ENCODE data around the gene DEDD2. TPM values are rescaled to one million over a fixed set of nuclear protein-coding genes. Genes with fewer than 3 reads are reported as not detected.

DEDD2 gene
- polyA plus RNA-seq, 1 of the 3 experiments (the other 2 are of a cell fraction), result 30.2 TPM

DNA sequence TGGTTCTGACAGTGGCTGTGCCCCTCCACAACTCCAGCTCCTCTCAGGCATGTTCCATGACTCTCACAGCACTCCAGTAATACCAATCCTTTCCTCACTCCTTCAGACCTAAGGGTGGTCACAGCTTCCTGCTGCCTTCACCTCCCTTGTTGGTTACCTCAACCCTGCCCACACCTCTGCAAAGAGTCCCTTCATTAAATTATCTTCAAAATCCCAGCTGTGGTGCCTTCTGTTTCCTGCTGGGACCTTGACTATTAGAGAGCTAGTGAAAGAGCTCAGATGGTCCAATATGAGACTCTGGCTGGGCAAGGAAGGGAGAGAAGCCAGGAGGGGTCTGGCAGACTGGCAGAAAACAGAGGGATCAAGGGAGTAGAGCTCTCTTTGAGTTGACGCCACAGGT, 26.1 kb downstream of the DEDD2 start:
- TF ChIP-seq MEF2A (IDR thresholded peaks at IDR 0.05; ENCODE audit: borderline replicate concordance, low read depth) (no peak), NRF1 (IDR thresholded peaks at IDR 0.05; ENCODE audit: low read depth, low read length) (no peak), JUND (IDR thresholded peaks at IDR 0.05) (no peak), TAF1 (IDR thresholded peaks at IDR 0.05; ENCODE audit: borderline replicate concordance, low read depth, low read length) (no peak), ELF1 (IDR thresholded peaks at IDR 0.05) (no peak), YY1 (IDR thresholded peaks at IDR 0.05; ENCODE audit: low read depth) (no peak), TCF12 (IDR thresholded peaks at IDR 0.05) (no peak), EP300 (IDR thresholded peaks at IDR 0.05; ENCODE audit: borderline replicate concordance in 1 of 2, low read depth in 1 of 2, low read length in 1 of 2) (no peak), GATA2 (CRISPR knock-in tag; IDR thresholded peaks at IDR 0.05) (no peak)
- TF ChIP-seq, protein P1, sequence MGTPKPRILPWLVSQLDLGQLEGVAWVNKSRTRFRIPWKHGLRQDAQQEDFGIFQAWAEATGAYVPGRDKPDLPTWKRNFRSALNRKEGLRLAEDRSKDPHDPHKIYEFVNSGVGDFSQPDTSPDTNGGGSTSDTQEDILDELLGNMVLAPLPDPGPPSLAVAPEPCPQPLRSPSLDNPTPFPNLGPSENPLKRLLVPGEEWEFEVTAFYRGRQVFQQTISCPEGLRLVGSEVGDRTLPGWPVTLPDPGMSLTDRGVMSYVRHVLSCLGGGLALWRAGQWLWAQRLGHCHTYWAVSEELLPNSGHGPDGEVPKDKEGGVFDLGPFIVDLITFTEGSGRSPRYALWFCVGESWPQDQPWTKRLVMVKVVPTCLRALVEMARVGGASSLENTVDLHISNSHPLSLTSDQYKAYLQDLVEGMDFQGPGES (IDR thresholded peaks at IDR 0.05; ENCODE audit: low read depth, low read length), result no peak
- TF ChIP-seq, protein P2, sequence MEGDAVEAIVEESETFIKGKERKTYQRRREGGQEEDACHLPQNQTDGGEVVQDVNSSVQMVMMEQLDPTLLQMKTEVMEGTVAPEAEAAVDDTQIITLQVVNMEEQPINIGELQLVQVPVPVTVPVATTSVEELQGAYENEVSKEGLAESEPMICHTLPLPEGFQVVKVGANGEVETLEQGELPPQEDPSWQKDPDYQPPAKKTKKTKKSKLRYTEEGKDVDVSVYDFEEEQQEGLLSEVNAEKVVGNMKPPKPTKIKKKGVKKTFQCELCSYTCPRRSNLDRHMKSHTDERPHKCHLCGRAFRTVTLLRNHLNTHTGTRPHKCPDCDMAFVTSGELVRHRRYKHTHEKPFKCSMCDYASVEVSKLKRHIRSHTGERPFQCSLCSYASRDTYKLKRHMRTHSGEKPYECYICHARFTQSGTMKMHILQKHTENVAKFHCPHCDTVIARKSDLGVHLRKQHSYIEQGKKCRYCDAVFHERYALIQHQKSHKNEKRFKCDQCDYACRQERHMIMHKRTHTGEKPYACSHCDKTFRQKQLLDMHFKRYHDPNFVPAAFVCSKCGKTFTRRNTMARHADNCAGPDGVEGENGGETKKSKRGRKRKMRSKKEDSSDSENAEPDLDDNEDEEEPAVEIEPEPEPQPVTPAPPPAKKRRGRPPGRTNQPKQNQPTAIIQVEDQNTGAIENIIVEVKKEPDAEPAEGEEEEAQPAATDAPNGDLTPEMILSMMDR (IDR thresholded peaks at IDR 0.05), result no peak
- TF ChIP-seq, protein P3, sequence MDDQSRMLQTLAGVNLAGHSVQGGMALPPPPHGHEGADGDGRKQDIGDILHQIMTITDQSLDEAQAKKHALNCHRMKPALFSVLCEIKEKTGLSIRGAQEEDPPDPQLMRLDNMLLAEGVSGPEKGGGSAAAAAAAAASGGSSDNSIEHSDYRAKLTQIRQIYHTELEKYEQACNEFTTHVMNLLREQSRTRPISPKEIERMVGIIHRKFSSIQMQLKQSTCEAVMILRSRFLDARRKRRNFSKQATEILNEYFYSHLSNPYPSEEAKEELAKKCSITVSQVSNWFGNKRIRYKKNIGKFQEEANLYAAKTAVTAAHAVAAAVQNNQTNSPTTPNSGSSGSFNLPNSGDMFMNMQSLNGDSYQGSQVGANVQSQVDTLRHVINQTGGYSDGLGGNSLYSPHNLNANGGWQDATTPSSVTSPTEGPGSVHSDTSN (IDR thresholded peaks at IDR 0.05), result no peak
- ChIA-PET CTCF (interaction anchor here (0.8 to 1.7 kb wide), 4 partner anchors 58 to 88 kb away, joined by 3 to 8 read pairs (median 5); partner anchors contain the start of gene POU2F2), POLR2A (interaction anchor here (0.6 kb wide), 1 partner anchor 82 kb away, joined by 3 read pairs; no protein-coding TSS in a partner anchor)
- WGBS (ENCODE audit: low lambda C conversion rate), result 100% methylated on average over 1 of the region's 1 CpG
- Histone ChIP-seq H3K79me2 (ENCODE audit: insufficient read depth) (no peaks in the 10 kb centered on the region), H3K9me3 (no peaks in the 10 kb centered on the region), H3K4me2 (no peak overlapping the region), H3K9ac (no peak overlapping the region), H4K20me1 (ENCODE audit: insufficient read depth) (no peaks in the 10 kb centered on the region), H3K36me3 (replicated peaks in 1 of 2; ENCODE audit: control insufficient read depth in 1 of 2, insufficient read depth in 2 of 2, low read length in 1 of 2) (no peaks in the 10 kb centered on the region), H3K27ac (ENCODE audit: low read depth in 2 of 2, low read length in 1 of 2) (no peak overlapping the region), H2AFZ (ENCODE audit: low read depth) (no peak overlapping the region), H3K9me2 (no peaks in the 10 kb centered on the region), H3K27me3 (ENCODE audit: insufficient read depth) (no peaks in the 10 kb centered on the region), H3K4me1 (ENCODE audit: control insufficient read depth in 1 of 2, insufficient read depth in 2 of 2, low read depth in 1 of 2, low read length in 1 of 2) (no peaks in the 10 kb centered on the region), H3F3A (replicated peaks; ENCODE audit: insufficient read depth) (no peaks in the 10 kb centered on the region), H3K4me3 (ENCODE audit: low read depth in 2 of 2, low read length in 1 of 2) (no peak overlapping the region)
- no peak for DNase-seq

DNA sequence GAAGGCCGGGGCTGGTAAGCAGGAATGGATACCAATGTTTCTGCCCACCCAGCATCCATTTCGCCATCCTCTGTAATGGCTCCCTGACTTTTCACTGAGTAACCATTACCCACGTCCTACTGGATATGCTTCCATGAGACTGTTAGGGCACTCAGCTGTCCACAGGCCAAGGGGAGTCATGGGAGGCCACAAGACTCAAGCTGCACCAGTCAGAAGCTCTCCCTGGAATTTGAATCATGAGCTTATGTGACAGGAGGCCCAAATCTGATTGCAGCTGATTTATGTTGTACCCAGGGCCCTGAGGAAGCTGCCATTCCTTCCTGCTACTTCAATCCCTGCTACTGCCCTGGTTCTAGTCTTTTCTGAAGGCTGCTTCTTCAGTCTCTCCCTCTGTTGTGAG, 28.3 kb downstream of the DEDD2 start:
- Histone ChIP-seq H3K4me1 (ENCODE audit: control insufficient read depth in 1 of 2, insufficient read depth in 2 of 2, low read depth in 1 of 2, low read length in 1 of 2) (no peaks in the 10 kb centered on the region), H3K4me2 (no peak overlapping the region), H3K27me3 (ENCODE audit: insufficient read depth) (no peaks in the 10 kb centered on the region), H3K36me3 (replicated peaks in 1 of 2; ENCODE audit: control insufficient read depth in 1 of 2, insufficient read depth in 2 of 2, low read length in 1 of 2) (no peaks in the 10 kb centered on the region), H3K9ac (no peak overlapping the region), H3K4me3 (ENCODE audit: low read depth in 2 of 2, low read length in 1 of 2) (no peak overlapping the region), H3K27ac (ENCODE audit: low read depth in 2 of 2, low read length in 1 of 2) (no peak overlapping the region), H2AFZ (ENCODE audit: low read depth) (no peak overlapping the region), H3K9me3 (no peaks in the 10 kb centered on the region), H3K9me2 (no peaks in the 10 kb centered on the region), H3K79me2 (ENCODE audit: insufficient read depth) (no peaks in the 10 kb centered on the region), H4K20me1 (ENCODE audit: insufficient read depth) (no peaks in the 10 kb centered on the region), H3F3A (replicated peaks; ENCODE audit: insufficient read depth) (no peaks in the 10 kb centered on the region)
- DNase-seq, result no peak
- ChIA-PET POLR2A (interaction anchor here (0.6 kb wide), 1 partner anchor 48 kb away, joined by 6 read pairs; no protein-coding TSS in a partner anchor), CTCF (interaction anchor here (1.8 to 10.7 kb wide), 3 partner anchors 55 to 89 kb away, joined by 4 to 177 read pairs (median 116); partner anchors contain the start of gene POU2F2)
- 72% methylated on average over 3 of the region's 3 CpGs for WGBS (ENCODE audit: low lambda C conversion rate)
- TF ChIP-seq RXRA (IDR thresholded peaks at IDR 0.05; ENCODE audit: borderline replicate concordance, low read depth) (no peak), GABPA (IDR thresholded peaks at IDR 0.05; ENCODE audit: low read depth) (no peak), TAF1 (IDR thresholded peaks at IDR 0.05; ENCODE audit: borderline replicate concordance, low read depth, low read length) (no peak), MEF2A (IDR thresholded peaks at IDR 0.05; ENCODE audit: borderline replicate concordance, low read depth) (no peak), RFX5 (IDR thresholded peaks at IDR 0.05; ENCODE audit: low read length) (no peak), RCOR1 (IDR thresholded peaks at IDR 0.05; ENCODE audit: low read length) (no peak), TCF12 (IDR thresholded peaks at IDR 0.05) (no peak), SMC3 (IDR thresholded peaks at IDR 0.05; ENCODE audit: low read depth, low read length) (no peak), SIN3A (IDR thresholded peaks at IDR 0.05; ENCODE audit: borderline replicate concordance, low read depth, low read length) (no peak), FOSL2 (IDR thresholded peaks at IDR 0.05; ENCODE audit: borderline replicate concordance, low read depth) (no peak)
- TF ChIP-seq, protein P4, sequence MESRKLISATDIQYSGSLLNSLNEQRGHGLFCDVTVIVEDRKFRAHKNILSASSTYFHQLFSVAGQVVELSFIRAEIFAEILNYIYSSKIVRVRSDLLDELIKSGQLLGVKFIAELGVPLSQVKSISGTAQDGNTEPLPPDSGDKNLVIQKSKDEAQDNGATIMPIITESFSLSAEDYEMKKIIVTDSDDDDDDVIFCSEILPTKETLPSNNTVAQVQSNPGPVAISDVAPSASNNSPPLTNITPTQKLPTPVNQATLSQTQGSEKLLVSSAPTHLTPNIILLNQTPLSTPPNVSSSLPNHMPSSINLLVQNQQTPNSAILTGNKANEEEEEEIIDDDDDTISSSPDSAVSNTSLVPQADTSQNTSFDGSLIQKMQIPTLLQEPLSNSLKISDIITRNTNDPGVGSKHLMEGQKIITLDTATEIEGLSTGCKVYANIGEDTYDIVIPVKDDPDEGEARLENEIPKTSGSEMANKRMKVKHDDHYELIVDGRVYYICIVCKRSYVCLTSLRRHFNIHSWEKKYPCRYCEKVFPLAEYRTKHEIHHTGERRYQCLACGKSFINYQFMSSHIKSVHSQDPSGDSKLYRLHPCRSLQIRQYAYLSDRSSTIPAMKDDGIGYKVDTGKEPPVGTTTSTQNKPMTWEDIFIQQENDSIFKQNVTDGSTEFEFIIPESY (IDR thresholded peaks at IDR 0.05; ENCODE audit: borderline replicate concordance, low read depth), result no peak
- TF ChIP-seq, protein P5, sequence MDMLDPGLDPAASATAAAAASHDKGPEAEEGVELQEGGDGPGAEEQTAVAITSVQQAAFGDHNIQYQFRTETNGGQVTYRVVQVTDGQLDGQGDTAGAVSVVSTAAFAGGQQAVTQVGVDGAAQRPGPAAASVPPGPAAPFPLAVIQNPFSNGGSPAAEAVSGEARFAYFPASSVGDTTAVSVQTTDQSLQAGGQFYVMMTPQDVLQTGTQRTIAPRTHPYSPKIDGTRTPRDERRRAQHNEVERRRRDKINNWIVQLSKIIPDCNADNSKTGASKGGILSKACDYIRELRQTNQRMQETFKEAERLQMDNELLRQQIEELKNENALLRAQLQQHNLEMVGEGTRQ (IDR thresholded peaks at IDR 0.05; ENCODE audit: borderline replicate concordance, low read depth, low read length), result no peak
